Measurements from ENCODE around the gene TRIO.

- TF ChIP-seq, protein P1, sequence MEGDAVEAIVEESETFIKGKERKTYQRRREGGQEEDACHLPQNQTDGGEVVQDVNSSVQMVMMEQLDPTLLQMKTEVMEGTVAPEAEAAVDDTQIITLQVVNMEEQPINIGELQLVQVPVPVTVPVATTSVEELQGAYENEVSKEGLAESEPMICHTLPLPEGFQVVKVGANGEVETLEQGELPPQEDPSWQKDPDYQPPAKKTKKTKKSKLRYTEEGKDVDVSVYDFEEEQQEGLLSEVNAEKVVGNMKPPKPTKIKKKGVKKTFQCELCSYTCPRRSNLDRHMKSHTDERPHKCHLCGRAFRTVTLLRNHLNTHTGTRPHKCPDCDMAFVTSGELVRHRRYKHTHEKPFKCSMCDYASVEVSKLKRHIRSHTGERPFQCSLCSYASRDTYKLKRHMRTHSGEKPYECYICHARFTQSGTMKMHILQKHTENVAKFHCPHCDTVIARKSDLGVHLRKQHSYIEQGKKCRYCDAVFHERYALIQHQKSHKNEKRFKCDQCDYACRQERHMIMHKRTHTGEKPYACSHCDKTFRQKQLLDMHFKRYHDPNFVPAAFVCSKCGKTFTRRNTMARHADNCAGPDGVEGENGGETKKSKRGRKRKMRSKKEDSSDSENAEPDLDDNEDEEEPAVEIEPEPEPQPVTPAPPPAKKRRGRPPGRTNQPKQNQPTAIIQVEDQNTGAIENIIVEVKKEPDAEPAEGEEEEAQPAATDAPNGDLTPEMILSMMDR (IDR thresholded peaks at IDR 0.05): no peak
- TF ChIP-seq POLR2A (IDR thresholded peaks at IDR 0.05): no peak
These were observed 375.5 kb downstream of the TRIO start for GRCh38 chr5:14518638-14519037.
